WERI-Rb-1 (cell line): Measurements from ENCODE around the gene FZD8.

Experiments
- DNase-seq: peaks from one replicate; pipeline ENCODE4 v3.0.0-alpha.2; 2020
- H3K27ac ChIP-seq: fragments of 250-450 bp; sonication (Bioruptor Pico); 2 replicates; pipeline ENCODE4 v1.5.1; 2020; ENCODE audit warnings: mild to moderate bottlenecking, moderate library complexity
- H3K27me3 ChIP-seq: fragments of 250-450 bp; sonication (Bioruptor Pico); 2 replicates; pipeline ENCODE4 v1.5.1; 2021; ENCODE audit warnings: mild to moderate bottlenecking, low read depth, moderate library complexity; ENCODE audit not compliant: insufficient read depth, severe bottlenecking
- H3K36me3 ChIP-seq: fragments of 250-450 bp; sonication (Bioruptor Pico); 2 replicates; pipeline ENCODE4 v1.5.1; 2020; ENCODE audit warnings: mild to moderate bottlenecking, moderate library complexity
- H3K4me3 ChIP-seq: 2 replicates; pipeline ENCODE4 v1.5.1; 2011; ENCODE audit warnings: low read depth, mild to moderate bottlenecking, control low read depth, low read length
- H3K9me3 ChIP-seq: fragments of 250-450 bp; sonication (Bioruptor Pico); 2 replicates; pipeline ENCODE4 v1.5.1; 2021; ENCODE audit warnings: mild to moderate bottlenecking, moderate library complexity; ENCODE audit not compliant: severe bottlenecking
- CTCF ChIP-seq: IDR thresholded peaks from 2 replicates; pipeline ENCODE4 v1.5.1; 2011; ENCODE audit warnings: low read depth, mild to moderate bottlenecking, control low read depth, inconsistent platforms, low read length

FZD8 gene

GRCh38 chr10:35614312-35614711, 27.8 kb downstream of the FZD8 start:
- no peak for DNase-seq
- Histone ChIP-seq H3K4me3 (no peak overlapping the region), H3K9me3 (no peaks in the 10 kb centered on the region), H3K27me3 (no peaks in the 10 kb centered on the region), H3K36me3 (no peaks in the 10 kb centered on the region), H3K27ac (no peak overlapping the region)
- no peak for TF ChIP-seq CTCF

- DNase-seq: peak; percentile 16
- peak; percentile 61 for TF ChIP-seq CTCF
Observed at GRCh38 chr10:35613597-35614226, 28.4 kb downstream of the FZD8 start.

GRCh38 chr10:35613107-35613440, 29.0 kb downstream of the FZD8 start:
- H3K27me3 ChIP-seq: no peaks in the 10 kb centered on the region
- DNase-seq: no peak
- no peak for TF ChIP-seq CTCF
- no peaks in the 10 kb centered on the region for H3K36me3 ChIP-seq
- peak overlapping the region; percentile 14 for H3K4me3 ChIP-seq
- peak overlapping the region; percentile 51; the same call in 1 of the 2 replicates for H3K27ac ChIP-seq
- H3K9me3 ChIP-seq: no peaks in the 10 kb centered on the region

More at GRCh38 chr10:35613597-35614226, 28.4 kb downstream of the FZD8 start:
- Histone ChIP-seq H3K27me3 (no peaks in the 10 kb centered on the region), H3K36me3 (no peaks in the 10 kb centered on the region), H3K4me3 (peak overlapping the region; percentile 14), H3K9me3 (no peaks in the 10 kb centered on the region), H3K27ac (no peak overlapping the region)

GRCh38 chr10:35612385-35613106, 29.6 kb downstream of the FZD8 start:
- H3K4me3 ChIP-seq: peak overlapping the region; percentile 5; the same call in 1 of the 2 replicates
- TF ChIP-seq CTCF: no peak
- no peaks in the 10 kb centered on the region for H3K27me3 ChIP-seq
- peak overlapping the region; percentile 51 for H3K27ac ChIP-seq
- H3K9me3 ChIP-seq: no peaks in the 10 kb centered on the region
- peak; percentile 11 for DNase-seq
- no peaks in the 10 kb centered on the region for H3K36me3 ChIP-seq

- no peaks in the 10 kb centered on the region for H3K27me3 ChIP-seq
- peak; percentile 38 for DNase-seq
- H3K4me3 ChIP-seq: no peak overlapping the region
- TF ChIP-seq CTCF: peak; percentile 52
- no peaks in the 10 kb centered on the region for H3K36me3 ChIP-seq
- H3K27ac ChIP-seq: peak overlapping the region; percentile 25; the same call in 1 of the 2 replicates
- no peaks in the 10 kb centered on the region for H3K9me3 ChIP-seq
Observed at GRCh38 chr10:35611750-35612149, 30.3 kb downstream of the FZD8 start.
